Ovary (tissue), 3 donors: ENCODE results near the gene NPAS3.

ENCODE experiments used
- POLR2A ChIP-seq: fragments of 450-650 bp; IDR thresholded peaks from one replicate; pipeline ENCODE4 v1.6.1; 2017; ENCODE audit warnings: antibody characterized with exemption, mild to moderate bottlenecking, moderate library complexity
- TF ChIP-seq, protein P1 (sequence below), 3 donors: fragments of 450-650 bp in 2 of 3; fragments of 200-600 bp in 1 of 3; IDR thresholded peaks; one replicate each; pipeline versions ENCODE4 v1.5.1 to v1.8.0; 2016 to 2022; ENCODE audit warnings: antibody characterized with exemption in 3 of 3, mild to moderate bottlenecking in 1 of 3
- donor health status: DM: no; HTN: no; CAD: no.

DNA sequence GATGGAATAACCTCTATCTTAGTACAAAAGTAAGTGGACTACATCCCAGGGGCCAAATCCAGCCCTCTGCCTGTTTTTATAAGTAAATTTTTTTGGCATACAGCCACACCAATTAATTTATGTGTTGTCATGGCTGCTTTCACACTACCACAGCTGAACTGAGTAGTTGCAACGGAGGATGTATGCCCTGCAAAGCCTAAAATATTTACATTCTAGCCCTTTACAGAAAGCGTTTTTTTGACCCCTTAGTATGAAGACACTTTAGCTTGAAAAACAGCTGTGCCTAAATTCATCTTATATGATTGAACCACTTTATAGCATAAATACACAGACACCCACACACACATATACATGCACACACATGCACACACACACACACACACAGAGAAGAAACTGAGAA is 510.6 kb downstream of the NPAS3 start:
- TF ChIP-seq, protein P1, sequence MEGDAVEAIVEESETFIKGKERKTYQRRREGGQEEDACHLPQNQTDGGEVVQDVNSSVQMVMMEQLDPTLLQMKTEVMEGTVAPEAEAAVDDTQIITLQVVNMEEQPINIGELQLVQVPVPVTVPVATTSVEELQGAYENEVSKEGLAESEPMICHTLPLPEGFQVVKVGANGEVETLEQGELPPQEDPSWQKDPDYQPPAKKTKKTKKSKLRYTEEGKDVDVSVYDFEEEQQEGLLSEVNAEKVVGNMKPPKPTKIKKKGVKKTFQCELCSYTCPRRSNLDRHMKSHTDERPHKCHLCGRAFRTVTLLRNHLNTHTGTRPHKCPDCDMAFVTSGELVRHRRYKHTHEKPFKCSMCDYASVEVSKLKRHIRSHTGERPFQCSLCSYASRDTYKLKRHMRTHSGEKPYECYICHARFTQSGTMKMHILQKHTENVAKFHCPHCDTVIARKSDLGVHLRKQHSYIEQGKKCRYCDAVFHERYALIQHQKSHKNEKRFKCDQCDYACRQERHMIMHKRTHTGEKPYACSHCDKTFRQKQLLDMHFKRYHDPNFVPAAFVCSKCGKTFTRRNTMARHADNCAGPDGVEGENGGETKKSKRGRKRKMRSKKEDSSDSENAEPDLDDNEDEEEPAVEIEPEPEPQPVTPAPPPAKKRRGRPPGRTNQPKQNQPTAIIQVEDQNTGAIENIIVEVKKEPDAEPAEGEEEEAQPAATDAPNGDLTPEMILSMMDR (IDR thresholded peaks at IDR 0.05) = no peak
- TF ChIP-seq POLR2A = no peak
